OCI-LY1 (cell line): Measurements from ENCODE around the gene MPI.

Experiments used
- H2AFZ ChIP-seq: fragments of 200-600 bp; sonication (generic), shearing (Covaris generic); 2 replicates; pipeline ENCODE4 v1.6.0; 2014; ENCODE audit warnings: antibody characterized with exemption, mild to moderate bottlenecking, low read length
- H3F3A ChIP-seq: fragments of 200-600 bp; sonication (generic), shearing (Covaris generic); 2 replicates; pipeline ENCODE4 v1.6.0; 2014; ENCODE audit warnings: mild to moderate bottlenecking, antibody characterized with exemption, low read length, moderate library complexity; ENCODE audit not compliant: insufficient read depth
- H3K27ac ChIP-seq: fragments of 200-600 bp; sonication (generic); 2 replicates; pipeline ENCODE4 v1.5.1; 2014; ENCODE audit warnings: low read length, mixed run types, mild to moderate bottlenecking, low read depth; ENCODE audit not compliant: poor library complexity, severe bottlenecking
- H3K27me3 ChIP-seq: fragments of 200-600 bp; sonication (generic); 2 replicates; pipeline ENCODE4 v1.6.0; 2014; ENCODE audit warnings: antibody characterized with exemption, mild to moderate bottlenecking, low read length, moderate library complexity; ENCODE audit not compliant: insufficient read depth
- H3K36me3 ChIP-seq: fragments of 200-600 bp; sonication (generic); 2 replicates; pipeline ENCODE4 v1.6.1; 2014; ENCODE audit warnings: mild to moderate bottlenecking, antibody characterized with exemption, low read length, moderate library complexity, mixed read lengths; ENCODE audit not compliant: insufficient read depth
- H3K4me1 ChIP-seq: fragments of 200-600 bp; sonication (generic); 2 replicates; pipeline ENCODE4 v1.5.1; 2014; ENCODE audit warnings: mild to moderate bottlenecking, low read length, moderate library complexity; ENCODE audit not compliant: insufficient read depth, severe bottlenecking
- H3K4me2 ChIP-seq: fragments of 200-600 bp; sonication (generic), shearing (Covaris generic); 2 replicates; pipeline ENCODE4 v1.6.1; 2014; ENCODE audit warnings: low read length
- H3K4me3 ChIP-seq: fragments of 200-600 bp; sonication (generic); 2 replicates; pipeline ENCODE4 v1.5.1; 2014; ENCODE audit warnings: low read length, low read depth, mild to moderate bottlenecking, mixed read lengths; ENCODE audit not compliant: poor library complexity, severe bottlenecking
- H3K79me2 ChIP-seq: fragments of 200-600 bp; shearing (Covaris generic); 2 replicates; pipeline ENCODE4 v1.6.1; 2016; ENCODE audit warnings: mixed run types, low read length, mixed read lengths; ENCODE audit not compliant: insufficient read depth
- H3K9ac ChIP-seq: fragments of 200-600 bp; sonication (generic), shearing (Covaris generic); 2 replicates; pipeline ENCODE4 v1.6.1; 2014; ENCODE audit warnings: mild to moderate bottlenecking, low read length, mixed read lengths
- H3K9me2 ChIP-seq: fragments of 200-600 bp; sonication (generic), shearing (Covaris generic); 2 replicates; pipeline ENCODE4 v1.6.1; 2014; ENCODE audit warnings: low read depth, mild to moderate bottlenecking, low read length, mixed read lengths
- H3K9me3 ChIP-seq: fragments of 200-600 bp; shearing (Covaris generic); 2 replicates; pipeline ENCODE4 v1.6.1; 2014; ENCODE audit warnings: low read length, mixed read lengths
- H4K20me1 ChIP-seq: fragments of 200-600 bp; sonication (generic), shearing (Covaris generic); 2 replicates; pipeline ENCODE4 v1.6.0; 2016; ENCODE audit warnings: mild to moderate bottlenecking, low read length; ENCODE audit not compliant: insufficient read depth
- CTCF ChIP-seq: fragments of 200-600 bp; sonication (generic), shearing (Covaris generic); IDR thresholded peaks from 2 replicates; pipeline ENCODE4 v1.5.1; 2017; ENCODE audit warnings: mild to moderate bottlenecking, antibody characterized with exemption, low read length, moderate library complexity, mixed read lengths
- EZH2 ChIP-seq: fragments of 200-600 bp; sonication (generic), shearing (Covaris generic); IDR thresholded peaks from 2 replicates; pipeline ENCODE4 v1.8.0; 2017; ENCODE audit warnings: borderline replicate concordance, mixed run types, mild to moderate bottlenecking, antibody characterized with exemption, low read length, moderate library complexity, mixed read lengths

Gene MPI

GRCh38 chr15:74872702-74873035 is 17.2 kb upstream of the MPI start:
- Histone ChIP-seq H2AFZ (no peak overlapping the region), H3K4me1 (peaks cover 40% of the 10 kb centered on the region)

DNA sequence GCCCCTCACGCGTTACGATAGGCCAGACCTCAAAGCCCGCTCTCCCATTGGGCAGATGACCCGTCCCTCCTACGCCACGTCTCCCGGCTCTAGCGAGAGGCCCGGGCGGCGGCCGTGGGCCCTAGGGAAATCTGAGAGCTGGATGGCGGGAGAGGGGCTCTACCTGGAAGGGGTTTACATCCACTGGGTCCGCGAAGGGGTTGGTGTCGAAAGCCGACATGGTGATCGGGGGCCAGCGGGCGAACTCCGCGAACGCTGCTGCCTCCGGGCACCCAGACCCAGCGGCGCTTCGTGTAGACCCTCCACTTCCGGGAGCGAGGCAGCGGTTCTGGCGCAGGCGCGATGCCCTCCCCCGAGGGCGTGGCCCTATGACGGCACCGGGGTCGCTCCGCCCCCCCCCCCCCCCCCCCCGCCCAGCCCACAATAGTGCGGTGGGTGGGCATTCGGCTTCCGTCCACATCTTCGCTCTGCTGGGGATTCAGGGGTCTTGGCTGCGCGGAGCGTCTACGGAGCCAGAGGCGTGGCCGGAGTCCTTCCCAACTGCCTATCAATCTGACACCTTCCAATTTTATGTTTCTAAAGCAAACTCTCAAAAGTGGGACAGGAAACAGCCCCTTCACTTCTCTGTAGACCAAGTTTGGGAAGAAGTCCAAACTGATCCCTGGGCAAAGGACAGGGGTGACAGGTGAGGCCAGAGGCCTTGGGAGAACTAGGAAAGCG is 16.6 kb upstream of the MPI start, which contains the start of gene SCAMP2:
Gene SCAMP2, minus strand, starts transcription at position 330 of the 720 bp plus-strand sequence. Its CDS starts 110 bp downstream, at position 220.
- H3K9me2 ChIP-seq: no peaks in the 10 kb centered on the region
- peak within 1 kb of the TSS; percentile 84; the same call in 1 of the 2 replicates for H2AFZ ChIP-seq
- H3K9ac ChIP-seq: peak within 1 kb of the TSS; percentile 72
- peaks cover 27% of the 10 kb centered on the region for H3K79me2 ChIP-seq
- peak within 1 kb of the TSS; percentile 97 for H3K4me3 ChIP-seq
- H3K27ac ChIP-seq: peak within 1 kb of the TSS; percentile 47
- H3K9me3 ChIP-seq: peaks cover 2% of the 10 kb centered on the region
- no peaks in the 10 kb centered on the region for H4K20me1 ChIP-seq
- peak within 1 kb of the TSS; percentile 100 for H3K4me2 ChIP-seq
- H3K36me3 ChIP-seq: peaks cover 18% of the 10 kb centered on the region
- H3K4me1 ChIP-seq: peaks cover 40% of the 10 kb centered on the region
- H3K27me3 ChIP-seq: no peaks in the 10 kb centered on the region
- H3F3A ChIP-seq: no peaks in the 10 kb centered on the region
- no peak for TF ChIP-seq EZH2
- TF ChIP-seq CTCF: no peak

More at GRCh38 chr15:74872702-74873035, 17.2 kb upstream of the MPI start:
- TF ChIP-seq EZH2: no peak
- no peak for TF ChIP-seq CTCF
- Histone ChIP-seq H3K9me2 (no peaks in the 10 kb centered on the region), H3K79me2 (peaks cover 32% of the 10 kb centered on the region), H3K9me3 (peaks cover 7% of the 10 kb centered on the region), H3K9ac (peak overlapping the region; percentile 61), H3K36me3 (peaks cover 23% of the 10 kb centered on the region), H3K27ac (peak overlapping the region; percentile 47), H3K27me3 (no peaks in the 10 kb centered on the region), H4K20me1 (no peaks in the 10 kb centered on the region), H3F3A (no peaks in the 10 kb centered on the region), H3K4me2 (peak overlapping the region; percentile 100), H3K4me3 (peak overlapping the region; percentile 97)

GRCh38 chr15:74873756-74874424 is 16.0 kb upstream of the MPI start:
- Histone ChIP-seq H3K27me3 (no peaks in the 10 kb centered on the region), H3K9ac (peak overlapping the region; percentile 72), H4K20me1 (no peaks in the 10 kb centered on the region), H3K79me2 (peaks cover 22% of the 10 kb centered on the region), H3K27ac (no peak overlapping the region), H3K4me2 (peak overlapping the region; percentile 99), H3K9me2 (no peaks in the 10 kb centered on the region), H3K36me3 (peaks cover 11% of the 10 kb centered on the region), H3K9me3 (no peaks in the 10 kb centered on the region), H3F3A (no peaks in the 10 kb centered on the region), H3K4me3 (peak overlapping the region; percentile 97), H2AFZ (peak overlapping the region; percentile 84; the same call in 1 of the 2 replicates), H3K4me1 (peaks cover 40% of the 10 kb centered on the region)
- TF ChIP-seq CTCF (no peak), EZH2 (no peak)
